Nephron progenitor cell (in vitro differentiated cells): ENCODE results near the gene TTC14.

Experiments
- DNase-seq: peaks from one replicate; pipeline ENCODE4 v3.0.0; 2021
- H3K27ac Mint-ChIP-seq: 2 replicates; pipeline ENCODE4 v1.8.0; 2021; ENCODE audit warnings: mild to moderate bottlenecking, moderate library complexity, mixed read lengths
- H3K27me3 Mint-ChIP-seq: 2 replicates; pipeline ENCODE4 v1.8.0; 2021; ENCODE audit warnings: mild to moderate bottlenecking, low read depth, mixed read lengths; ENCODE audit not compliant: poor library complexity
- H3K36me3 Mint-ChIP-seq: 2 replicates; pipeline ENCODE4 v1.8.0; 2021; ENCODE audit warnings: low read depth, mixed read lengths
- H3K4me1 Mint-ChIP-seq: 2 replicates; pipeline ENCODE4 v1.8.0; 2021; ENCODE audit warnings: mixed read lengths
- H3K4me3 Mint-ChIP-seq: 2 replicates; pipeline ENCODE4 v1.8.0; 2021; ENCODE audit warnings: mild to moderate bottlenecking, moderate library complexity, mixed read lengths
- H3K9me3 Mint-ChIP-seq: 2 replicates; pipeline ENCODE4 v1.8.0; 2021; ENCODE audit warnings: mild to moderate bottlenecking, moderate library complexity, mixed read lengths
- TF ChIP-seq, protein P1 (sequence below): fragments of 200-600 bp; sonication (generic); IDR thresholded peaks from 2 replicates; pipeline ENCODE4 v1.5.0; 2021; ENCODE audit warnings: antibody characterized with exemption

Gene TTC14

GRCh38 chr3:180619723-180620122 is 17.8 kb downstream of the TTC14 start:
- DNase-seq: no peak
- no peaks in the 10 kb centered on the region for H3K27me3 Mint-ChIP-seq
- peaks cover 12% of the 10 kb centered on the region for H3K36me3 Mint-ChIP-seq
- no peaks in the 10 kb centered on the region for H3K9me3 Mint-ChIP-seq
- no peak overlapping the region for H3K4me3 Mint-ChIP-seq
- TF ChIP-seq, protein P1, sequence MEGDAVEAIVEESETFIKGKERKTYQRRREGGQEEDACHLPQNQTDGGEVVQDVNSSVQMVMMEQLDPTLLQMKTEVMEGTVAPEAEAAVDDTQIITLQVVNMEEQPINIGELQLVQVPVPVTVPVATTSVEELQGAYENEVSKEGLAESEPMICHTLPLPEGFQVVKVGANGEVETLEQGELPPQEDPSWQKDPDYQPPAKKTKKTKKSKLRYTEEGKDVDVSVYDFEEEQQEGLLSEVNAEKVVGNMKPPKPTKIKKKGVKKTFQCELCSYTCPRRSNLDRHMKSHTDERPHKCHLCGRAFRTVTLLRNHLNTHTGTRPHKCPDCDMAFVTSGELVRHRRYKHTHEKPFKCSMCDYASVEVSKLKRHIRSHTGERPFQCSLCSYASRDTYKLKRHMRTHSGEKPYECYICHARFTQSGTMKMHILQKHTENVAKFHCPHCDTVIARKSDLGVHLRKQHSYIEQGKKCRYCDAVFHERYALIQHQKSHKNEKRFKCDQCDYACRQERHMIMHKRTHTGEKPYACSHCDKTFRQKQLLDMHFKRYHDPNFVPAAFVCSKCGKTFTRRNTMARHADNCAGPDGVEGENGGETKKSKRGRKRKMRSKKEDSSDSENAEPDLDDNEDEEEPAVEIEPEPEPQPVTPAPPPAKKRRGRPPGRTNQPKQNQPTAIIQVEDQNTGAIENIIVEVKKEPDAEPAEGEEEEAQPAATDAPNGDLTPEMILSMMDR: no peak
- H3K27ac Mint-ChIP-seq: no peak overlapping the region
- H3K4me1 Mint-ChIP-seq: no peaks in the 10 kb centered on the region

DNA sequence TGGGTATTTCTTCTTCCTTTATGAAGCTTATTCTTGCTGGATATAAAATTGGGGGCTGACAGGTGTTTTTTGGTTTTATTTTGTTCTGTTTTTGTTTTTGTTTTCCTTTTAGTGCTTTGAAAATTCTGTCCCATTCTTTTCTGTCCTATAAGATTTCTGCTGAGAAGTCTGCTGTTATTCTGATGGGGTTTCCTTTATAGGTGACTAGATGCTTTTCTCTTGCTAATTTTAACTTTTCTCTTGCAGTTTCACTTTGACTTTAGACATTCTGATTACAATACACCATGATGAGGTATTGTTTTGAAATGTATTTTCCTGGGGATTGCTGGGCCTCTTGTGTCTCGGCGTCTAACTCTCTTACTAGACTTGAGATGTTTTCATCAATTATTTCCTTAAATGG is 22.8 kb downstream of the TTC14 start:
- H3K9me3 Mint-ChIP-seq: no peaks in the 10 kb centered on the region
- H3K27me3 Mint-ChIP-seq: no peaks in the 10 kb centered on the region
- no peak overlapping the region for H3K4me3 Mint-ChIP-seq
- peaks cover 18% of the 10 kb centered on the region for H3K36me3 Mint-ChIP-seq
- DNase-seq: no peak
- no peak overlapping the region for H3K27ac Mint-ChIP-seq
- no peaks in the 10 kb centered on the region for H3K4me1 Mint-ChIP-seq
- TF ChIP-seq, protein P1: no peak

GRCh38 chr3:180626844-180627243 is 24.9 kb downstream of the TTC14 start:
- no peak overlapping the region for H3K27ac Mint-ChIP-seq
- no peak overlapping the region for H3K4me3 Mint-ChIP-seq
- H3K4me1 Mint-ChIP-seq: no peaks in the 10 kb centered on the region
- no peaks in the 10 kb centered on the region for H3K9me3 Mint-ChIP-seq
- TF ChIP-seq, protein P1: no peak
- DNase-seq: no peak
- no peaks in the 10 kb centered on the region for H3K27me3 Mint-ChIP-seq
- peaks cover 18% of the 10 kb centered on the region for H3K36me3 Mint-ChIP-seq

GRCh38 chr3:180630371-180630770 is 28.4 kb downstream of the TTC14 start:
- H3K27ac Mint-ChIP-seq: no peak overlapping the region

GRCh38 chr3:180631317-180631716 is 29.4 kb downstream of the TTC14 start:
- Mint-ChIP-seq H3K27me3 (peaks cover 6% of the 10 kb centered on the region), H3K9me3 (no peaks in the 10 kb centered on the region), H3K4me3 (no peak overlapping the region), H3K36me3 (no peaks in the 10 kb centered on the region), H3K27ac (no peak overlapping the region), H3K4me1 (no peaks in the 10 kb centered on the region)
- DNase-seq: no peak
- TF ChIP-seq, protein P1: no peak

More at GRCh38 chr3:180630371-180630770, 28.4 kb downstream of the TTC14 start:
- Mint-ChIP-seq H3K9me3 (no peaks in the 10 kb centered on the region), H3K27me3 (peaks cover 6% of the 10 kb centered on the region), H3K4me1 (no peaks in the 10 kb centered on the region), H3K36me3 (peaks cover 3% of the 10 kb centered on the region), H3K4me3 (no peak overlapping the region)
- TF ChIP-seq, protein P1: no peak
- no peak for DNase-seq

DNA sequence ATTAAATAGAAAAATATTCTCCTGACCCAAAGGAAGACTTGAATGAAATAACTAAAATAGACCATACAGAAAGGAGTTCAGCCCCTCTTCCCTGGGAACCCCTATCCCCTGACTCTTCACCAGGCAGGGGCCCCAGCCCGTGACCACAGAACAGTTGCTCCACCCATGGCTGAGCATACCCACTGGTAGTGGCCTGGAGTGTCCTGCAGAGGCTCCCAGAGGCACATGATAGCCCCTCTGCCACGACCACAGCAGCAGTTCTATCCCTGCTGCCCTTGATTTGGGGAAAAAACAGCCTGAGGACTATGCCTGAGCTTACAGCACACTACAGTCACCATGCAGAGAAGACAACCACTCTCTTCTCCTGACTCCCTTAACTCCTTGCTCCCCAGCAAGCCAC is 31.8 kb downstream of the TTC14 start:
- TF ChIP-seq, protein P1: peak; percentile 19
- DNase-seq: peak; percentile 27
- no peaks in the 10 kb centered on the region for H3K4me1 Mint-ChIP-seq
- H3K9me3 Mint-ChIP-seq: no peaks in the 10 kb centered on the region
- peaks cover 6% of the 10 kb centered on the region for H3K27me3 Mint-ChIP-seq
- H3K4me3 Mint-ChIP-seq: no peak overlapping the region
- no peaks in the 10 kb centered on the region for H3K36me3 Mint-ChIP-seq
- no peak overlapping the region for H3K27ac Mint-ChIP-seq
